HG03280 (cell line): ENCODE data around the gene HLA-DRB1.

Source experiments
- ATAC-seq: cut with Tn5 transposase; IDR thresholded peaks from one replicate; pipeline ENCODE4 v1.9.1; 2021; ENCODE audit warnings: mild to moderate bottlenecking, moderate library complexity; ENCODE audit not compliant: unreplicated experiment

HLA-DRB1 gene

GRCh38 chr6:32565511-32565910, 24.1 kb downstream of the HLA-DRB1 start:
- no peak for ATAC-seq

DNA sequence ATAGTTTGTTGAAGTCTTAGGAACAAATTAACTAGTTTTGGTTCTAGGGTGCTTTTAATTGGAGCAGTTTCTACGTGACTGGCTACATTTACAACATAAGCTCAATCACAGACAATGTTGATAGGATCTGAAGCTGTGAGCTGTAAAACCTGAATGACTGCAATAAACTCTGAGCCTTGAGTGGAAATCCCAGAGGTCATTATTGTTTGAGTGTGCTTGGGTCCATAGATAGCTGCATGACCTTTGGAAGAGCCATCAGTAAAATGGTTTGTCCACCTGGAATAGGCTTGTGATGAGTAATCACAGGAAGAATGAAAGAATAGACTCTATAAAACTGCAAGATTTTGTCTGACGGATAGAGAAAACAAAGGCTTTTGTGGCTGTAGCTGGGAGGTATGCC, 26.7 kb downstream of the HLA-DRB1 start:
- no peak for ATAC-seq

- ATAC-seq, result no peak
Measured at GRCh38 chr6:32559747-32560146, 29.9 kb downstream of the HLA-DRB1 start.

DNA sequence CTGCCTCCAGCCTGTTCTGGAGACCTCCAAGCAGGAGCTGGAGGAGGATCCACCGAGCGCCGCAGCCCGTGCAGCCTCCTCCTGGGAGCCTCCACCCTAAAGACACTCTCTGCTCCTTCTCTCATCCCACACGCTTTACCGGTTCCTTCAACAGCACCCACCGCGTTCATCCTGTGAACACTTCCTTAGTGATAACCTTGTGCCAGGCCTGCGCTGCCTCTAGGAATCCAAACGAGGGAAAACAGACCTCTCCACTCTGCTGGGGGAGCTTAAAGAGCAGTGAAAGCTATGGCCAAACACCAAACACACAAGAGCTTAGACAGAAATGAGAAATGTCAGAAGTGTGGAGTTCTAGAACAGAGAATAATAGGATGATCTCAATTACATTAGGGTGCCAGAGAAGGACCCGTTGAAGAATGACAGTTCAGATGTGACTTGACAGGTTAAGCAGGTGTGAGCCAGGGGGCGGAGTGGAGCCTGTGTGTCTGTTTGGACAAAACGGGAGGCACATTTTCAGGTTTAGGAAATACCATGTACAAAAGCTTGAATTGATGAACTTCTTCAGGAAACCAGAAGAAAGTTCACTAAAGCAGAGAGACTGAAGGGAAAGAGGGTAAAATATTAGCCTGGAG, 31.1 kb downstream of the HLA-DRB1 start:
- ATAC-seq, result no peak

DNA sequence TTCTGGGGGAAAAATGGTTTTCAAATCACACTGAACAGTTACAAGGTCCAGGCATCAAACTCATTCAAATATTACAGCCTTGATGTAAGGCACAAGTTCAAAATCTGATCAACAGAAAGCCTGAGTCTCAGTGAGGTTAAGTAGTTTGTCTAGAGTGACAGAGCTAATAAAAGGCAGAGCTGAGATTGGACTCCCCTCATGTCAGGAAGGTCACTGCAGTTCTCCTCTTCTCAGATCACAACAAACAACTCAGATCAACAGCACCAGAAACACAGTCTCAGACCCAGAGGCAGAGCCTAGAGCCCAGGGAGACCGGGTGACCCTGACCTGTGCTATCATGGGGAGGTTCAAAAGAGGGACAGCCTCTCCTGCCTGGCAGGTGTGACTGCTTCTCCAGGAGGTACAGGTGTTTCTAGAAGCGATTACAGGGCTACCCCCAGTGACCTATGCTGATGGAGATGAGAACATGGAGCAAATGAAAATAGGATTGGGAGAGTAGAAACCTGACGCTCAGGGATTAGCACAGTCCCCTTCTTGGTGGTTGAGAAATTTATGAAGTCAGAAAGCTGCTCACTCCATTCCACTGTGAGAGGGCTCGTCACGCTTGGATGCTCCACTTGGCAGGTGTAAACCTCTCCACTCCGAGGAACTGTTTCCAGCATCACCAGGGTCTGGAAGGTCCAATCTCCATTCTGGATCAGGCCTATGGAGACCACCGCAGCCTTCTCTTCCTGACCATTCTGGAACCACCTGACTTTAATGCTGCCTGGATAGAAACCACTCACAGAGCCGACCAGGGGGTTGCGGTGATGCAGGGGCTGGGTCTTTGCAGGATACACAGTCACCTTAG, 35.3 kb downstream of the HLA-DRB1 start:
- ATAC-seq, result no peak

DNA sequence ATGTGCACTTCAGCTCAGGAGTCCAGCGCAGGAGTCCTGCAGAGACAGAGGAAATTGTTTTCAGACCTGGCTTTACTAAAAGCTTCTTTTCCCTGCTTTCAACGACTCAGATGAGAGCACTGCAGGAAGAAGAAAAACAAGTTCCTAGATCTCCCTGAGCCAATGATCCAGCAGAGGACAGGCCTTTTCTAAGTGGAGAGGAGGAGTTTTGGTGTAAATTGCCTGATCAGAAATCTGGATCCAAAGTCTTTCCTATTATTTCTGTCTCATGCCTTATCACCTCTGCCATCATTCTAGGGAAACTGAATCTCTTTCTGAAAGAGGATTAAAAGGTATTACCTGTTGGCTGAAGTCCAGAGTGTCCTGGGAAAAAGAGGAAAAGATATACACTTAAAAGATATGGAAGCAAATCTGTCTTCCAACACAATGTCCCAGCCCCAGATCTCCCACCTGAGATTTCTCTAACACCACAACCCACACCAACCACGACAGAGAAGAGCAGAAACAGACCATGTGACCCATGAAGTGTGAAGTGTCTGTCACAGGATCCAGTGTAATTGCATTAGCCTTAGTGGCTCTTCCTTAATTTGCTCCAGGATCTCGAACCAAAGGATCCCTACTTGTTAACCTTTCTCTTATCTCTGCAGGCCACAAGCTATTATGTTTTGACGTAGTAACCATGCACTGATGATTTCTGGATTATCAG, 36.5 kb downstream of the HLA-DRB1 start:
- ATAC-seq, result no peak

- no peak for ATAC-seq
Measured at GRCh38 chr6:32551410-32551809, 38.2 kb downstream of the HLA-DRB1 start.

DNA sequence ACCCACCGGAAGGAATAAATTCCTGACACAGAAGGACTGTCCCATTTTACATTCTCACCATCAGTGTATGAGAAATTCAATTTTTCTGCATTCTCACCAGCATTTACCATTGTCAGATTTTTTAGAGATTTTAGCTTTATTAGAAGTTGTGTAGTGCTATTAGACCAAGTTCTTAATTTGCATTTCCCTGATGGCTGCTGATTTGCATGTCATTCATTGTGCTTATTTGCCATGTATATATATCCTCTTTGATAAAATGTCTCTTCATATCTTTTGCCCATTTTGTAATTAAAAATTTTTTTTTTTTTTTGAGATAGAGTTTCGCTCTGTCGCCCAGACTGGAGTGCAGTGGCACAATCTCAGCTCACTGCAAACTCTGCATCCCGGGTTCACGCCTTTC, 49.8 kb downstream of the HLA-DRB1 start:
- no peak for ATAC-seq

DNA sequence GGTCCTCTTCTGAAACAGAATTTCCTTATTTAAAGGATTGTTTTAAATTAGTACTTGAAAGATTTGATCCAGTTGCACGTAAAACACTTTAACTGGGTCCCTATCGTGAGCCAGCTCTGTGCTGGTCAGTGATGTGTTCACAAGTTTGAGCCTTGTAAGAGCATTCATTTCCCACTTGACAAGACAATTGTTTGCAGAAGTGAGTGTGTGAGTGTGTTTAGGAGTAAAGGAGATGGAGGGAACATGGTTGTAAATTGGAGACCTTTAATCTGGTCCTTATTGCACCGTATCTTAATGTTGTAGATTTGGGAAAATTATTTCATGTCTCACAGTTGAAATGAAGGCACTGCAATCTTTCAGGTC, 59.2 kb downstream of the HLA-DRB1 start:
- ATAC-seq, result peak; percentile 35

DNA sequence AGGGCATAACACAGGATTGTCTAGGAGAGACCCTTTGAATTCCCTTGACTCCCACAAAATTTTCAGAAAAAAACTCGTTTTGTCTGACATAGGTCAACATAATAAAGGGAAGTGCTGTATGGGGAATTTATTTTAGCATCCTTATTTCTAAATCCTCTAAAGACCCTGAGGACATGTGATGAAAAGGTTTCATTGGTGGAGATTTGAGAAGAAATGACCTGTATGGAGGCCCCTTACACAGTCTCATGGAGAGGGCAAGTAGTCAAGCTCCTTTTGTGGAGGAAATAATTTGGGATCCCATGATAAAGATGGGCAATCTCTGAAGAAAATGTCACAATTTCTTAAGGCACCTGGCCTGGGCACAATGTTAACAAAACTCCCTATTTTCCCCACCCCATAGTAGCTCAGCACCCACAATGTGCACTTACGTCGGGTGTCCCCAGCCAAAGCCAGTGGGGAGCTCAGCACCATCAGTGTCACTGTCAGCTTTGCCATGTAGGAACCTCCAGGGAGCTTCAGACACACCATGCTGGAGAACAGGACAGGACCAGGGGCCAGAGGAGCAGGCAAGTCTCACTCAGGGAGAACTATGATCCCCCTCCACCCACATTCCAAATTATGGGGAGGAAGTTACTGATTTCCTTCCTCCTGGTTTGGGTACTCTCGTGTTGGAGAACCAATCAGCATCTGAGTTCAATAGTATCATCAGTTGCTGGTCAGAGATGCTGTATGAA, 59.8 kb downstream of the HLA-DRB1 start, which contains the start of gene HLA-DRB5:
Gene HLA-DRB5 (minus strand): TSS at position 591 of the 734 bp plus-strand sequence. CDS start 63 bp downstream, at position 528.
- ATAC-seq, result peak; percentile 54
